HG02885 (cell line): ENCODE results near the gene ENPP3.
A peak's percentile ranks its signal among the peaks of the same experiment; 100 is the strongest.

ENCODE experiments used
- ATAC-seq: cut with Tn5 transposase; IDR thresholded peaks from one replicate; pipeline ENCODE4 v1.9.1; 2021; ENCODE audit warnings: mild to moderate bottlenecking; ENCODE audit not compliant: unreplicated experiment, poor library complexity

ENPP3 gene

GRCh38 chr6:131636880-131637792, at the start of gene ENPP3:
Gene ENPP3 (plus strand): TSS chr6:131637302. CDS start chr6:131637385, 83 bp downstream.
- ATAC-seq = no peak

GRCh38 chr6:131587909-131588308, 49.2 kb upstream of the ENPP3 start:
- ATAC-seq = no peak

GRCh38 chr6:131588643-131589042, 48.5 kb upstream of the ENPP3 start:
- no peak for ATAC-seq

GRCh38 chr6:131592935-131593334, 44.2 kb upstream of the ENPP3 start:
- ATAC-seq = no peak

- no peak for ATAC-seq
These were observed 43.0 kb upstream of the ENPP3 start for GRCh38 chr6:131594074-131594473.

GRCh38 chr6:131597446-131597845, 39.7 kb upstream of the ENPP3 start:
- no peak for ATAC-seq

- ATAC-seq = no peak
These were observed 36.4 kb upstream of the ENPP3 start for GRCh38 chr6:131600716-131601115.

- ATAC-seq = no peak
These were observed 34.3 kb upstream of the ENPP3 start for GRCh38 chr6:131602781-131603312.

GRCh38 chr6:131613296-131613925, 23.7 kb upstream of the ENPP3 start:
- ATAC-seq = no peak

- no peak for ATAC-seq
These were observed 21.8 kb upstream of the ENPP3 start for GRCh38 chr6:131615275-131615674.

GRCh38 chr6:131627724-131628682, 9.1 kb upstream of the ENPP3 start, which contains the start of gene MED23:
Gene MED23 (minus strand): TSS chr6:131628242. CDS start chr6:131628049, 193 bp downstream.
- ATAC-seq = peak; percentile 97

- ATAC-seq = no peak
These were observed 8.4 kb upstream of the ENPP3 start for GRCh38 chr6:131628726-131629125.

- ATAC-seq = no peak
These were observed 7.5 kb upstream of the ENPP3 start for GRCh38 chr6:131629651-131630050.

- no peak for ATAC-seq
These were observed 5.3 kb upstream of the ENPP3 start for GRCh38 chr6:131631625-131632289.

- ATAC-seq = peak; percentile 89
These were observed 1.4 kb upstream of the ENPP3 start for GRCh38 chr6:131635384-131636340.

GRCh38 chr6:131638013-131638412, 911 bp downstream of the ENPP3 start:
- no peak for ATAC-seq

GRCh38 chr6:131640100-131640499, 3.0 kb downstream of the ENPP3 start:
- peak; percentile 63 for ATAC-seq

- ATAC-seq = no peak
These were observed 3.5 kb downstream of the ENPP3 start for GRCh38 chr6:131640576-131640975.
